ENCODE data around the gene GPR157.

GPR157 gene

GRCh38 chr1:9078752-9079500 lies 50.0 kb downstream of the GPR157 start:
- Histone ChIP-seq H3K9me3 (ENCODE audit: control insufficient read depth, low read length) (no peaks in the 10 kb centered on the region), H3K79me2 (no peaks in the 10 kb centered on the region), H2AFZ (no peak overlapping the region), H3K9ac (no peak overlapping the region), H3K4me2 (ENCODE audit: low read length) (no peak overlapping the region), H3K4me1 (peaks cover 6% of the 10 kb centered on the region), H3K4me3 (ENCODE audit: low read depth, low read length) (no peak overlapping the region), H3K36me3 (ENCODE audit: control insufficient read depth, insufficient read depth, low read length) (no peaks in the 10 kb centered on the region), H3K27ac (no peak overlapping the region), H3K27me3 (ENCODE audit: control insufficient read depth, insufficient read depth, low read length) (no peaks in the 10 kb centered on the region)
- no peak for TF ChIP-seq CTCF (IDR thresholded peaks at IDR 0.05)

- H3K4me3 ChIP-seq (ENCODE audit: low read depth, low read length), result no peak overlapping the region
- no peaks in the 10 kb centered on the region for H3K27me3 ChIP-seq (ENCODE audit: control insufficient read depth, insufficient read depth, low read length)
- no peak overlapping the region for H3K9ac ChIP-seq
- peaks cover 2% of the 10 kb centered on the region for H3K4me1 ChIP-seq
- no peak overlapping the region for H2AFZ ChIP-seq
- H3K9me3 ChIP-seq (ENCODE audit: control insufficient read depth, low read length), result no peaks in the 10 kb centered on the region
- no peak for TF ChIP-seq CTCF (IDR thresholded peaks at IDR 0.05)
- no peaks in the 10 kb centered on the region for H3K36me3 ChIP-seq (ENCODE audit: control insufficient read depth, insufficient read depth, low read length)
- H3K27ac ChIP-seq, result no peak overlapping the region
- H3K79me2 ChIP-seq, result no peaks in the 10 kb centered on the region
- no peak overlapping the region for H3K4me2 ChIP-seq (ENCODE audit: low read length)
Measured at GRCh38 chr1:9078015-9078751, 50.7 kb downstream of the GPR157 start.

GRCh38 chr1:9075022-9075421 lies 53.9 kb downstream of the GPR157 start:
- Histone ChIP-seq H3K79me2 (no peaks in the 10 kb centered on the region), H3K9ac (no peak overlapping the region), H3K4me3 (ENCODE audit: low read depth, low read length) (no peak overlapping the region), H3K9me3 (ENCODE audit: control insufficient read depth, low read length) (no peaks in the 10 kb centered on the region), H3K36me3 (ENCODE audit: control insufficient read depth, insufficient read depth, low read length) (no peaks in the 10 kb centered on the region), H3K27me3 (ENCODE audit: control insufficient read depth, insufficient read depth, low read length) (no peaks in the 10 kb centered on the region), H2AFZ (no peak overlapping the region), H3K4me1 (no peaks in the 10 kb centered on the region), H3K27ac (no peak overlapping the region), H3K4me2 (ENCODE audit: low read length) (no peak overlapping the region)
- no peak for TF ChIP-seq CTCF (IDR thresholded peaks at IDR 0.05)

GRCh38 chr1:9073143-9073542 lies 55.8 kb downstream of the GPR157 start:
- Histone ChIP-seq H3K4me1 (no peaks in the 10 kb centered on the region), H3K9ac (no peak overlapping the region), H3K36me3 (ENCODE audit: control insufficient read depth, insufficient read depth, low read length) (no peaks in the 10 kb centered on the region), H3K27me3 (ENCODE audit: control insufficient read depth, insufficient read depth, low read length) (no peaks in the 10 kb centered on the region), H3K4me3 (ENCODE audit: low read depth, low read length) (no peak overlapping the region), H3K9me3 (ENCODE audit: control insufficient read depth, low read length) (no peaks in the 10 kb centered on the region), H3K4me2 (ENCODE audit: low read length) (no peak overlapping the region), H2AFZ (no peak overlapping the region), H3K27ac (no peak overlapping the region), H3K79me2 (no peaks in the 10 kb centered on the region)
- TF ChIP-seq CTCF (IDR thresholded peaks at IDR 0.05), result no peak

All from parathyroid adenoma (tissue), 2 donors.